ENCODE measurements around the gene PRR33. TPM values are rescaled to one million over a fixed set of nuclear protein-coding genes. Genes with fewer than 3 reads are reported as not detected.
A peak's percentile ranks its signal among the peaks of the same experiment; 100 is the strongest.

The PRR33 gene
- total and polyA plus RNA-seq, 4 experiments from 2014 or later, result 0.18 TPM; not detected in 3

- Mint-ChIP-seq H3K27ac (peak overlapping the region in 4 of 7 donors; percentile 23 to 42 (median 29)), H3K4me1 (peaks cover 4 to 8% (median 7%) of the 10 kb centered on the region in 4 donors), H3K4me3 (no peak overlapping the region), H3K27me3 (peaks cover 0 to 7% of the 10 kb centered on the region in 2 donors), H3K9me3 (no peaks in the 10 kb centered on the region), H3K36me3 (no peaks in the 10 kb centered on the region)
- Histone ChIP-seq H3K36me3 (ENCODE audit: insufficient read depth, low read length) (no peaks in the 10 kb centered on the region), H3K27me3 (ENCODE audit: insufficient read depth, low read length) (no peaks in the 10 kb centered on the region), H3K9me3 (ENCODE audit: control insufficient read depth in 1 of 2, low read length in 2 of 2) (no peaks in the 10 kb centered on the region), H3K27ac (ENCODE audit: low read depth, low read length) (no peak overlapping the region), H3K4me3 (ENCODE audit: low read length in 2 of 2) (no peak overlapping the region), H3K4me1 (ENCODE audit: insufficient read depth, low read length) (no peaks in the 10 kb centered on the region)
- ChIA-PET POLR2A (ENCODE audit: partially characterized antibody) (interaction anchor here (0.9 to 2.7 kb wide), 4 partner anchors 32 to 69 kb away, joined by 3 to 19 read pairs (median 6); partner anchors contain the start of gene PRR33), CTCF (ENCODE audit: partially characterized antibody) (interaction anchor here (0.9 to 2.4 kb wide), 5 partner anchors 25 to 229 kb away, joined by 4 to 8 read pairs (median 4); no protein-coding TSS in a partner anchor)
- intact Hi-C loops (cut with micrococcal nuclease), result no loop called here
- peak in 1 of 5 donors; percentile 12 for DNase-seq
Measured at GRCh38 chr11:1922481-1923081, 30.9 kb upstream of the PRR33 start.

GRCh38 chr11:1921574-1922141, 30.0 kb upstream of the PRR33 start:
- CTCF ChIA-PET (ENCODE audit: partially characterized antibody), result interaction anchor here (0.8 to 2.4 kb wide), 9 partner anchors 18 to 230 kb away, joined by 3 to 8 read pairs (median 4); no protein-coding TSS in a partner anchor
- Mint-ChIP-seq H3K9me3 (no peaks in the 10 kb centered on the region), H3K4me1 (peaks cover 4 to 8% (median 7%) of the 10 kb centered on the region in 4 donors), H3K4me3 (no peak overlapping the region), H3K27ac (peak overlapping the region in 2 of 7 donors; percentile 31 to 40), H3K27me3 (peaks cover 0 to 7% of the 10 kb centered on the region in 2 donors), H3K36me3 (no peaks in the 10 kb centered on the region)
- DNase-seq, result peak in 1 of 5 donors; percentile 25
- POLR2A ChIA-PET (ENCODE audit: partially characterized antibody), result interaction anchor here (1.1 to 2.7 kb wide), 5 partner anchors 31 to 71 kb away, joined by 3 to 19 read pairs (median 5); partner anchors contain the start of gene PRR33
- Histone ChIP-seq H3K9me3 (ENCODE audit: control insufficient read depth in 1 of 2, low read length in 2 of 2) (no peaks in the 10 kb centered on the region), H3K27ac (ENCODE audit: low read depth, low read length) (no peak overlapping the region), H3K36me3 (ENCODE audit: insufficient read depth, low read length) (no peaks in the 10 kb centered on the region), H3K4me1 (ENCODE audit: insufficient read depth, low read length) (no peaks in the 10 kb centered on the region), H3K27me3 (ENCODE audit: insufficient read depth, low read length) (no peaks in the 10 kb centered on the region), H3K4me3 (ENCODE audit: low read length in 2 of 2) (no peak overlapping the region)
- intact Hi-C loops (cut with micrococcal nuclease), result no loop called here

GRCh38 chr11:1920909-1921573, 29.3 kb upstream of the PRR33 start:
- H3K27ac Mint-ChIP-seq, result peak overlapping the region in 1 of 7 donors; percentile 40
- H3K4me1 ChIP-seq (ENCODE audit: insufficient read depth, low read length), result no peaks in the 10 kb centered on the region
- intact Hi-C loops (cut with micrococcal nuclease), result no loop called here
- H3K27me3 Mint-ChIP-seq, result peaks cover 0 to 7% of the 10 kb centered on the region in 2 donors
- ChIA-PET POLR2A (ENCODE audit: partially characterized antibody) (interaction anchor here (1.3 to 2.7 kb wide), 4 partner anchors 31 to 71 kb away, joined by 3 to 19 read pairs (median 7); partner anchors contain the start of gene PRR33), CTCF (ENCODE audit: partially characterized antibody) (interaction anchor here (0.8 to 2.4 kb wide), 7 partner anchors 17 to 231 kb away, joined by 3 to 8 read pairs (median 4); no protein-coding TSS in a partner anchor)
- no peaks in the 10 kb centered on the region for H3K36me3 ChIP-seq (ENCODE audit: insufficient read depth, low read length)
- no peaks in the 10 kb centered on the region for H3K27me3 ChIP-seq (ENCODE audit: insufficient read depth, low read length)
- H3K9me3 ChIP-seq (ENCODE audit: control insufficient read depth in 1 of 2, low read length in 2 of 2), result no peaks in the 10 kb centered on the region
- H3K4me3 ChIP-seq (ENCODE audit: low read length in 2 of 2), result no peak overlapping the region
- H3K4me1 Mint-ChIP-seq, result peaks cover 4 to 8% (median 8%) of the 10 kb centered on the region in 4 donors
- no peak overlapping the region for H3K27ac ChIP-seq (ENCODE audit: low read depth, low read length)
- H3K4me3 Mint-ChIP-seq, result no peak overlapping the region
- peak in 1 of 5 donors; percentile 33 for DNase-seq
- H3K36me3 Mint-ChIP-seq, result no peaks in the 10 kb centered on the region
- no peaks in the 10 kb centered on the region for H3K9me3 Mint-ChIP-seq

GRCh38 chr11:1920128-1920908, 28.6 kb upstream of the PRR33 start:
- intact Hi-C loops (cut with micrococcal nuclease), result no loop called here
- Mint-ChIP-seq H3K4me1 (peaks cover 7 to 13% (median 11%) of the 10 kb centered on the region in 4 donors), H3K36me3 (no peaks in the 10 kb centered on the region), H3K27ac (no peak overlapping the region), H3K9me3 (no peaks in the 10 kb centered on the region), H3K4me3 (peak overlapping the region in 1 of 8 donors; percentile 26), H3K27me3 (peaks cover 0 to 7% of the 10 kb centered on the region in 2 donors)
- H3K27ac ChIP-seq (ENCODE audit: low read depth, low read length), result no peak overlapping the region
- no peaks in the 10 kb centered on the region for H3K4me1 ChIP-seq (ENCODE audit: insufficient read depth, low read length)
- no peaks in the 10 kb centered on the region for H3K27me3 ChIP-seq (ENCODE audit: insufficient read depth, low read length)
- POLR2A ChIA-PET (ENCODE audit: partially characterized antibody), result interaction anchor here (1.3 to 2.4 kb wide), 3 partner anchors 30 to 38 kb away, joined by 5 to 19 read pairs (median 6); partner anchors contain the start of gene PRR33
- DNase-seq, result peak in 1 of 5 donors; percentile 26
- no peak overlapping the region for H3K4me3 ChIP-seq (ENCODE audit: low read length in 2 of 2)
- no peaks in the 10 kb centered on the region for H3K9me3 ChIP-seq (ENCODE audit: control insufficient read depth in 1 of 2, low read length in 2 of 2)
- no peaks in the 10 kb centered on the region for H3K36me3 ChIP-seq (ENCODE audit: insufficient read depth, low read length)
- CTCF ChIA-PET (ENCODE audit: partially characterized antibody), result interaction anchor here (1.2 to 2.4 kb wide), 2 partner anchors 227 to 231 kb away, joined by 3 to 8 read pairs; no protein-coding TSS in a partner anchor

GRCh38 chr11:1919391-1920127, 27.9 kb upstream of the PRR33 start, which contains the start of gene TNNT3:
Gene TNNT3, plus strand, starts transcription at chr11:1919703. Its CDS starts 3,172 bp downstream, at chr11:1922875.
- Histone ChIP-seq H3K4me3 (ENCODE audit: low read length in 2 of 2) (no peak within 1 kb of the TSS), H3K27me3 (ENCODE audit: insufficient read depth, low read length) (no peaks in the 10 kb centered on the region), H3K4me1 (ENCODE audit: insufficient read depth, low read length) (no peaks in the 10 kb centered on the region), H3K27ac (ENCODE audit: low read depth, low read length) (no peak within 1 kb of the TSS), H3K36me3 (ENCODE audit: insufficient read depth, low read length) (no peaks in the 10 kb centered on the region), H3K9me3 (ENCODE audit: control insufficient read depth in 1 of 2, low read length in 2 of 2) (no peaks in the 10 kb centered on the region)
- peak within 1 kb of the TSS in 1 of 8 donors; percentile 26 for H3K4me3 Mint-ChIP-seq
- no peaks in the 10 kb centered on the region for H3K36me3 Mint-ChIP-seq
- ChIA-PET CTCF (ENCODE audit: partially characterized antibody) (no interaction called here), POLR2A (ENCODE audit: partially characterized antibody) (interaction anchor here (1.3 to 1.4 kb wide), 2 partner anchors 29 to 69 kb away, joined by 4 to 6 read pairs; no protein-coding TSS in a partner anchor)
- peak within 1 kb of the TSS in 1 of 7 donors; percentile 90 for H3K27ac Mint-ChIP-seq
- intact Hi-C loops (cut with micrococcal nuclease), result loop anchor here (5.0 kb wide), 2 partner anchors 37 to 67 kb away; partner anchors contain the start of gene LSP1
- DNase-seq, result no peak
- peaks cover 8 to 14% (median 13%) of the 10 kb centered on the region in 4 donors for H3K4me1 Mint-ChIP-seq
- H3K9me3 Mint-ChIP-seq, result peaks cover 0 to 2% (median 0%) of the 10 kb centered on the region in 8 donors
- peaks cover 4 to 7% of the 10 kb centered on the region in 2 donors for H3K27me3 Mint-ChIP-seq

All from CD4-positive, alpha-beta memory T cell (primary cell).